Coronary artery (tissue), 2 donors: ENCODE data around the gene AP1M1.
"Not testable (repeated sequence)": the region's sequence is repeated elsewhere in the genome, so short reads cannot be mapped to it uniquely, and the experiment has no call there.

Experiments
- DNase-seq: peaks from one replicate; pipeline ENCODE4 v3.0.0-alpha.2; 2017; ENCODE audit warnings: low spot score
- H3K27ac ChIP-seq, 2 donors: fragments of 200-600 bp; sonication (generic); one replicate each; pipeline ENCODE4 v1.5.1; 2016 to 2019
- H3K4me3 ChIP-seq: fragments of 200-600 bp; sonication (generic); 2 replicates; pipeline ENCODE4 v1.5.1; 2016; ENCODE audit warnings: mild to moderate bottlenecking, moderate library complexity
- CTCF ChIP-seq: fragments of 200-600 bp; sonication (generic); IDR thresholded peaks from one replicate; pipeline ENCODE4 v1.5.1; 2019; ENCODE audit warnings: antibody characterized with exemption

AP1M1 gene

GRCh38 chr19:16167055-16167454 is 30.7 kb upstream of the AP1M1 start:
- DNase-seq: no peak
- Histone ChIP-seq H3K4me3 (no peak overlapping the region), H3K27ac (no peak overlapping the region)
- no peak for TF ChIP-seq CTCF

GRCh38 chr19:16168465-16169081 is 29.1 kb upstream of the AP1M1 start:
- Histone ChIP-seq H3K4me3 (no peak overlapping the region), H3K27ac (no peak overlapping the region)
- TF ChIP-seq CTCF: no peak
- DNase-seq: no peak

GRCh38 chr19:16170134-16170533 is 27.6 kb upstream of the AP1M1 start:
- no peak overlapping the region for H3K4me3 ChIP-seq
- DNase-seq: no peak
- H3K27ac ChIP-seq: no peak overlapping the region
- no peak for TF ChIP-seq CTCF

- no peak for TF ChIP-seq CTCF
- Histone ChIP-seq H3K4me3 (no peak overlapping the region), H3K27ac (no peak overlapping the region)
- no peak for DNase-seq
These were observed 21.8 kb upstream of the AP1M1 start for GRCh38 chr19:16175954-16176353.

GRCh38 chr19:16178866-16179265 is 18.8 kb upstream of the AP1M1 start:
- not testable (repeated sequence) for H3K4me3 ChIP-seq, DNase-seq, H3K27ac ChIP-seq

GRCh38 chr19:16180611-16181010 is 17.1 kb upstream of the AP1M1 start:
- TF ChIP-seq CTCF: no peak
- DNase-seq: no peak
- H3K4me3 ChIP-seq: no peak overlapping the region
- H3K27ac ChIP-seq: no peak overlapping the region

- no peak for TF ChIP-seq CTCF
- DNase-seq: no peak
- Histone ChIP-seq H3K4me3 (peak overlapping the region; percentile 85), H3K27ac (peak overlapping the region in 1 of 2 donors; percentile 53)
These were observed 13.0 kb upstream of the AP1M1 start for GRCh38 chr19:16184665-16185122.
